H1 (cell line): ENCODE measurements around the gene OBSCN. TPM values are rescaled to one million over a fixed set of nuclear protein-coding genes. Genes with fewer than 3 reads are reported as not detected.

Source experiments
- CTCF ChIA-PET: fragments of 300-600 bp; sonication (Branson Sonifier 250); formaldehyde crosslinking; loops from one replicate; lab custom pipeline; 2021; ENCODE audit not compliant: partially characterized antibody; lab: Charles Lee
- POLR2A ChIA-PET: fragments of 300-600 bp; sonication (Branson Sonifier 250); formaldehyde crosslinking; loops from one replicate; lab custom pipeline; 2021; ENCODE audit warnings: inconsistent platforms; ENCODE audit not compliant: partially characterized antibody; lab: Charles Lee
- DNase-seq, 2 experiments: peaks; one replicate each; pipeline versions ENCODE4 v3.0.0 to v3.0.0-alpha.2; 2010 to 2022; ENCODE audit warnings: low spot score in 2 of 2, low read depth in 1 of 2, mixed read lengths in 1 of 2
- FAIRE-seq: peaks from 2 replicates; lab custom pipeline; 2011; peaks lifted over from hg19 to GRCh38; lab: Jason Lieb, UNC
- H2AFZ ChIP-seq: 2 replicates; pipeline ENCODE4 v1.8.1; 2012; ENCODE audit warnings: low read length, inconsistent platforms
- H2AK5ac ChIP-seq: 2 replicates; pipeline ENCODE4 v1.6.1; 2013; ENCODE audit warnings: low read depth, low read length
- H2BK120ac ChIP-seq: replicated peaks from 2 replicates; pipeline ENCODE3; 2013; ENCODE audit warnings: low read depth, low read length, inconsistent platforms
- H2BK12ac ChIP-seq: 2 replicates; pipeline ENCODE4 v1.6.1; 2013; ENCODE audit warnings: low read depth, low read length
- H2BK15ac ChIP-seq: 2 replicates; pipeline ENCODE4 v1.6.1; 2013; ENCODE audit warnings: low read length
- H2BK20ac ChIP-seq: 2 replicates; pipeline ENCODE4 v1.6.1; 2013; ENCODE audit warnings: low read length
- H2BK5ac ChIP-seq: 2 replicates; pipeline ENCODE4 v1.6.1; 2013; ENCODE audit warnings: low read depth, low read length
- H3K14ac ChIP-seq: 2 replicates; pipeline ENCODE4 v1.6.1; 2013; ENCODE audit warnings: inconsistent platforms; ENCODE audit not compliant: insufficient read length
- H3K18ac ChIP-seq: 2 replicates; pipeline ENCODE4 v1.6.1; 2013; ENCODE audit warnings: low read length; ENCODE audit errors: extremely low read depth
- H3K23ac ChIP-seq: 2 replicates; pipeline ENCODE4 v1.6.1; 2013; ENCODE audit warnings: inconsistent platforms; ENCODE audit not compliant: insufficient read length
- H3K23me2 ChIP-seq: 2 replicates; pipeline ENCODE4 v1.6.1; 2013; ENCODE audit warnings: low read depth, low read length
- H3K27ac ChIP-seq: 2 replicates; pipeline ENCODE4 v1.6.1; 2011; ENCODE audit warnings: low read depth, low read length, inconsistent platforms
- H3K27me3 ChIP-seq, 4 experiments: replicated peaks in 1 of 4; 1 replicate in 1 of 4; 2 replicates in 3 of 4; pipeline versions ENCODE4 v1.6.1 to v1.8.1; 2011 to 2013; ENCODE audit warnings: low read length in 3 of 4, mild to moderate bottlenecking in 3 of 4, inconsistent platforms in 2 of 4, mixed read lengths in 2 of 4, moderate library complexity in 1 of 4; ENCODE audit not compliant: control insufficient read depth in 3 of 4, insufficient read depth in 3 of 4; ENCODE audit errors: extremely low read depth in 1 of 4
- H3K36me3 ChIP-seq, 4 experiments: 2 replicates each; pipeline versions ENCODE4 v1.6.1 to v1.8.1; 2011 to 2013; ENCODE audit warnings: mild to moderate bottlenecking in 4 of 4, low read length in 3 of 4, moderate library complexity in 2 of 4, control low read depth in 1 of 4, inconsistent platforms in 1 of 4; ENCODE audit not compliant: insufficient read depth in 4 of 4, control insufficient read depth in 2 of 4
- H3K4ac ChIP-seq: replicated peaks from 2 replicates; pipeline ENCODE3; 2013; ENCODE audit warnings: low read length, low read depth, mixed read lengths, inconsistent platforms; ENCODE audit not compliant: insufficient read length
- H3K4me1 ChIP-seq, 4 experiments: replicated peaks in 1 of 4; 1 replicate in 1 of 4; 2 replicates in 3 of 4; pipeline versions ENCODE4 v1.6.1 to v1.8.1; 2011 to 2013; ENCODE audit warnings: low read length in 3 of 4, inconsistent platforms in 2 of 4, mixed read lengths in 1 of 4; ENCODE audit not compliant: insufficient read depth in 4 of 4, control insufficient read depth in 3 of 4
- H3K4me2 ChIP-seq, 2 experiments: 2 replicates each; pipeline versions ENCODE4 v1.6.1 to v1.8.1; 2011 to 2013; ENCODE audit warnings: low read depth in 2 of 2, low read length in 2 of 2, control low read depth in 1 of 2, inconsistent platforms in 1 of 2, mild to moderate bottlenecking in 1 of 2; ENCODE audit not compliant: insufficient read depth in 1 of 2
- H3K4me3 ChIP-seq, 4 experiments: fragments of 200-600, 300-600 bp in 1 of 4; sonication (generic), shearing (Covaris generic), sonication (Bioruptor Twin) in 1 of 4; 2 replicates each; pipeline versions ENCODE4 v1.5.1 to v1.8.1; 2011 to 2016; ENCODE audit warnings: low read length in 4 of 4, low read depth in 3 of 4, control low read depth in 2 of 4, inconsistent platforms in 2 of 4, mild to moderate bottlenecking in 2 of 4, mixed read lengths in 1 of 4, moderate library complexity in 1 of 4; ENCODE audit not compliant: insufficient read depth in 2 of 4; ENCODE audit errors: extremely low read depth in 1 of 4
- H3K56ac ChIP-seq: replicated peaks from 2 replicates; pipeline ENCODE3; 2013; ENCODE audit warnings: low read depth, mild to moderate bottlenecking, mixed read lengths, low read length, inconsistent platforms; ENCODE audit not compliant: insufficient read length
- H3K79me1 ChIP-seq: 2 replicates; pipeline ENCODE4 v1.6.1; 2013; ENCODE audit warnings: low read depth, low read length, control low read depth
- H3K79me2 ChIP-seq, 2 experiments: 2 replicates each; pipeline versions ENCODE4 v1.6.1 to v1.8.1; 2012 to 2013; ENCODE audit warnings: low read length in 2 of 2, mild to moderate bottlenecking in 2 of 2, inconsistent platforms in 1 of 2; ENCODE audit not compliant: insufficient read depth in 2 of 2, control insufficient read depth in 1 of 2
- H3K9ac ChIP-seq, 4 experiments: replicated peaks in 1 of 4; 1 replicate in 1 of 4; 2 replicates in 3 of 4; pipeline versions ENCODE4 v1.6.1 to v1.8.1; 2011 to 2013; ENCODE audit warnings: low read depth in 3 of 4, low read length in 3 of 4, control low read depth in 2 of 4, mild to moderate bottlenecking in 2 of 4, moderate library complexity in 2 of 4, inconsistent platforms in 1 of 4; ENCODE audit errors: extremely low read depth in 1 of 4
- H3K9me3 ChIP-seq, 2 experiments: 2 replicates each; pipeline versions ENCODE4 v1.6.1 to v1.8.1; 2012 to 2013; ENCODE audit warnings: mild to moderate bottlenecking in 2 of 2, moderate library complexity in 2 of 2, control low read depth in 1 of 2, inconsistent platforms in 1 of 2, low read depth in 1 of 2, low read length in 1 of 2, mixed read lengths in 1 of 2; ENCODE audit not compliant: insufficient read depth in 2 of 2
- H4K20me1 ChIP-seq, 2 experiments: replicated peaks in 1 of 2; 2 replicates each; pipeline versions ENCODE3 to v1.8.1; 2011 to 2013; ENCODE audit warnings: inconsistent platforms in 2 of 2, low read length in 2 of 2, mild to moderate bottlenecking in 1 of 2; ENCODE audit not compliant: insufficient read depth in 2 of 2, control insufficient read depth in 1 of 2
- H4K5ac ChIP-seq: 2 replicates; pipeline ENCODE4 v1.6.1; 2013; ENCODE audit warnings: low read length, low read depth, mixed read lengths, inconsistent platforms; ENCODE audit not compliant: insufficient read length
- H4K8ac ChIP-seq: 2 replicates; pipeline ENCODE4 v1.8.0; 2013; ENCODE audit warnings: mild to moderate bottlenecking, moderate library complexity, low read length, inconsistent platforms; ENCODE audit not compliant: insufficient read depth; ENCODE audit errors: extremely low read depth
- H4K91ac ChIP-seq: replicated peaks from 2 replicates; pipeline ENCODE3; 2013; ENCODE audit warnings: low read length, mixed read lengths, inconsistent platforms; ENCODE audit not compliant: insufficient read length
- TEAD4 ChIP-seq: IDR thresholded peaks from 2 replicates; pipeline ENCODE4 v1.6.1; 2012; ENCODE audit warnings: low read depth, low read length, inconsistent platforms, mixed read lengths
- WGBS, 2 experiments: shearing (Covaris generic) in 1 of 2; methylation state at CpG; one replicate each; pipeline versions ENCODE4 v1.1.6 to v1.1.7; 2013 to 2015; ENCODE audit warnings: low lambda C conversion rate in 2 of 2, mixed read lengths in 2 of 2, inconsistent platforms in 1 of 2, low coverage in 1 of 2, missing lambda C conversion rate in 1 of 2; ENCODE audit not compliant: insufficient replicate concordance in 2 of 2, insufficient coverage in 1 of 2, insufficient read length in 1 of 2; ENCODE audit errors: extremely low coverage in 1 of 2, missing lambda C conversion rate in 1 of 2; 5-methylcytosine and 5-hydroxymethylcytosine counted together
- polyA plus RNA-seq, 7 experiments: library from polyadenylated mRNA; depleted of rRNA in 3 of 7; stranded (reverse) in 5 of 7; unstranded in 2 of 7; fragments of >200 nt in 5 of 7; fragments of 200-250 nt in 2 of 7; gene quantifications; 1 replicate in 5 of 7; 2 replicates in 1 of 7; 4 replicates in 1 of 7; pipeline versions ENCODE4 v1.2.1 to v1.2.3, GENCODE V29; 2011 to 2013; ENCODE audit warnings: missing spikeins in 2 of 7, mixed read lengths in 2 of 7
- total RNA-seq: library from RNA; stranded (reverse); fragmentation: NEBNext Ultra II Directional; extraction: Animal tissue kit (Norgen Biotek cat#: 25700); gene quantifications from 2 replicates; pipeline ENCODE4 v1.2.1, GENCODE V29; 2021

The OBSCN gene
- total and polyA plus RNA-seq, 2 of the 8 experiments (the other 6 are each of a cell fraction or from before 2014, with no cell fraction given) = 7.5 to 28.4 TPM

GRCh38 chr1:228315945-228316588, 108.2 kb downstream of the OBSCN start:
- FAIRE-seq = no peak
- H3K4me2 ChIP-seq = no peak overlapping the region
- no peak for DNase-seq

More at GRCh38 chr1:228315945-228316588, 108.2 kb downstream of the OBSCN start:
- Histone ChIP-seq H3K27me3 (no peaks in the 10 kb centered on the region), H4K91ac (no peak overlapping the region), H4K8ac (no peak overlapping the region), H3K23me2 (peaks cover 14% of the 10 kb centered on the region; the same call in 1 of the 2 replicates), H3K18ac (no peak overlapping the region), H3K79me1 (no peaks in the 10 kb centered on the region), H2BK5ac (no peak overlapping the region), H3K9me3 (peaks cover 7% of the 10 kb centered on the region in 2 experiments; a peak in 2 of 4 replicates), H2BK12ac (no peak overlapping the region), H4K20me1 (peaks cover 0 to 11% of the 10 kb centered on the region in 2 experiments), H3K4me1 (no peaks in the 10 kb centered on the region)
- POLR2A ChIA-PET = no interaction called here
- TF ChIP-seq TEAD4 = no peak
- TF ChIP-seq, all 59 proteins: peak for 0
- Histone ChIP-seq H4K5ac (no peak overlapping the region), H3K79me2 (no peaks in the 10 kb centered on the region), H2BK20ac (no peak overlapping the region), H2AFZ (no peak overlapping the region), H3K23ac (no peak overlapping the region), H3K4me3 (no peak overlapping the region), H3K4ac (no peak overlapping the region), H3K56ac (no peak overlapping the region), H3K9ac (no peak overlapping the region), H2BK15ac (no peak overlapping the region), H3K14ac (no peak overlapping the region), H2BK120ac (no peak overlapping the region), H3K36me3 (peaks cover 3 to 30% (median 18%) of the 10 kb centered on the region in 4 experiments; a peak in 4 of 8 replicates), H2AK5ac (no peak overlapping the region), H3K27ac (no peak overlapping the region)
- 88% methylated on average over 25 of the region's 40 CpGs; no CpG with 5 or more reads in 1 of the 2 experiments for WGBS, 2 experiments
- CTCF ChIA-PET = interaction anchor here (0.9 to 1.4 kb wide), 2 partner anchors 10 to 79 kb away, joined by 3 read pairs; no protein-coding TSS in a partner anchor
